Small intestine (tissue), 7 donors: ENCODE measurements around the gene GAA. TPM values are rescaled to one million over a fixed set of nuclear protein-coding genes. Genes with fewer than 3 reads are reported as not detected.

Experiments used
- DNase-seq, 2 donors: peaks; one replicate each; pipeline versions ENCODE4 v3.0.0 to v3.0.0-alpha.2; 2013
- FAIRE-seq: peaks from 2 replicates; lab custom pipeline; 2012; peaks lifted over from hg19 to GRCh38; lab: Jason Lieb, UNC
- H3K27ac ChIP-seq, 3 donors: one replicate each; pipeline ENCODE4 v1.5.1; 2013; ENCODE audit warnings: low read length in 2 of 3, mild to moderate bottlenecking in 2 of 3, control low read depth in 1 of 3, inconsistent platforms in 1 of 3, low read depth in 1 of 3, moderate library complexity in 1 of 3
- H3K27me3 ChIP-seq, 3 donors: one replicate each; pipeline ENCODE4 v1.6.1; 2013; ENCODE audit warnings: low read length in 3 of 3, inconsistent platforms in 1 of 3; ENCODE audit not compliant: control insufficient read depth in 3 of 3, insufficient read depth in 3 of 3
- H3K36me3 ChIP-seq, 3 donors: one replicate each; pipeline ENCODE4 v1.6.1; 2013; ENCODE audit warnings: low read length in 3 of 3, inconsistent platforms in 1 of 3, low read depth in 1 of 3, mild to moderate bottlenecking in 1 of 3, moderate library complexity in 1 of 3; ENCODE audit not compliant: control insufficient read depth in 3 of 3, insufficient read depth in 2 of 3
- H3K4me1 ChIP-seq, 3 donors: one replicate each; pipeline ENCODE4 v1.6.1; 2013; ENCODE audit warnings: low read length in 2 of 3, inconsistent platforms in 1 of 3, low read depth in 1 of 3, mild to moderate bottlenecking in 1 of 3, moderate library complexity in 1 of 3; ENCODE audit not compliant: control insufficient read depth in 3 of 3, insufficient read depth in 2 of 3
- H3K4me3 ChIP-seq, 3 donors: one replicate each; pipeline ENCODE4 v1.5.1; 2013; ENCODE audit warnings: low read length in 3 of 3, control low read depth in 1 of 3, inconsistent platforms in 1 of 3, low read depth in 1 of 3, mild to moderate bottlenecking in 1 of 3, moderate library complexity in 1 of 3
- H3K9me3 ChIP-seq, 2 donors: one replicate each; pipeline ENCODE4 v1.6.1; 2013; ENCODE audit warnings: low read depth in 1 of 2, low read length in 1 of 2; ENCODE audit not compliant: control insufficient read depth in 2 of 2, insufficient read depth in 1 of 2
- WGBS, 3 donors: extraction: QIAGEN DNeasy Blood & Tissue Kit; methylation state at CpG; one replicate each; pipeline ENCODE4 v1.1.7; 2013; 5-methylcytosine and 5-hydroxymethylcytosine counted together
- polyA plus RNA-seq, 4 donors: library from polyadenylated mRNA; stranded (reverse) in 3 of 4; unstranded in 1 of 4; fragments of 200-250 nt in 3 of 4; fragments of 120-200 nt in 1 of 4; gene quantifications; one replicate each; pipeline versions ENCODE4 v1.2.1 to v1.2.3, GENCODE V29; 2013
- donor health status: healthy with polysubstance abuse.
- donor health status: control.
- donor health status: control.
- donor health status: Bipolar disorder and iron deficiency.
- donor health status: healthy.

GAA gene
- polyA plus RNA-seq, 4 donors: 13.2 to 64.4 (median 21.3) TPM

DNA sequence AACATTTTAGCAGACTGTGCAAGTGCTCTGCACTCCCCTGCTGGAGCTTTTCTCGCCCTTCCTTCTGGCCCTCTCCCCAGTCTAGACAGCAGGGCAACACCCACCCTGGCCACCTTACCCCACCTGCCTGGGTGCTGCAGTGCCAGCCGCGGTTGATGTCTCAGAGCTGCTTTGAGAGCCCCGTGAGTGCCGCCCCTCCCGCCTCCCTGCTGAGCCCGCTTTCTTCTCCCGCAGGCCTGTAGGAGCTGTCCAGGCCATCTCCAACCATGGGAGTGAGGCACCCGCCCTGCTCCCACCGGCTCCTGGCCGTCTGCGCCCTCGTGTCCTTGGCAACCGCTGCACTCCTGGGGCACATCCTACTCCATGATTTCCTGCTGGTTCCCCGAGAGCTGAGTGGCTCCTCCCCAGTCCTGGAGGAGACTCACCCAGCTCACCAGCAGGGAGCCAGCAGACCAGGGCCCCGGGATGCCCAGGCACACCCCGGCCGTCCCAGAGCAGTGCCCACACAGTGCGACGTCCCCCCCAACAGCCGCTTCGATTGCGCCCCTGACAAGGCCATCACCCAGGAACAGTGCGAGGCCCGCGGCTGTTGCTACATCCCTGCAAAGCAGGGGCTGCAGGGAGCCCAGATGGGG is 3.1 kb downstream of the GAA start:
- Histone ChIP-seq H3K4me1 (peaks cover 0 to 3% (median 3%) of the 10 kb centered on the region in 3 donors), H3K27me3 (peaks cover 0 to 2% (median 0%) of the 10 kb centered on the region in 3 donors), H3K4me3 (no peak overlapping the region), H3K36me3 (peaks cover 0 to 13% (median 2%) of the 10 kb centered on the region in 3 donors), H3K27ac (no peak overlapping the region), H3K9me3 (no peaks in the 10 kb centered on the region)
- FAIRE-seq: no peak
- no peak for DNase-seq
- WGBS, 3 donors: 76 to 78% (median 77%) methylated on average over 26 of the region's 26 CpGs

DNA sequence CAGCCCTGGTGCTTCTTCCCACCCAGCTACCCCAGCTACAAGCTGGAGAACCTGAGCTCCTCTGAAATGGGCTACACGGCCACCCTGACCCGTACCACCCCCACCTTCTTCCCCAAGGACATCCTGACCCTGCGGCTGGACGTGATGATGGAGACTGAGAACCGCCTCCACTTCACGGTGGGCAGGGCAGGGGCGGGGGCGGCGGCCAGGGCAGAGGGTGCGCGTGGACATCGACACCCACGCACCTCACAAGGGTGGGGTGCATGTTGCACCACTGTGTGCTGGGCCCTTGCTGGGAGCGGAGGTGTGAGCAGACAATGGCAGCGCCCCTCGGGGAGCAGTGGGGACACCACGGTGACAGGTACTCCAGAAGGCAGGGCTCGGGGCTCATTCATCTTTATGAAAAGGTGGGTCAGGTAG is 3.6 kb downstream of the GAA start:
- Histone ChIP-seq H3K27me3 (peaks cover 0 to 2% (median 0%) of the 10 kb centered on the region in 3 donors), H3K27ac (no peak overlapping the region), H3K4me3 (no peak overlapping the region), H3K9me3 (no peaks in the 10 kb centered on the region), H3K4me1 (peaks cover 0 to 3% (median 3%) of the 10 kb centered on the region in 3 donors), H3K36me3 (peaks cover 0 to 17% (median 2%) of the 10 kb centered on the region in 3 donors)
- FAIRE-seq (no peak), DNase-seq (no peak)
- WGBS, 3 donors: 82 to 90% (median 83%) methylated on average over 18 of the region's 18 CpGs

DNA sequence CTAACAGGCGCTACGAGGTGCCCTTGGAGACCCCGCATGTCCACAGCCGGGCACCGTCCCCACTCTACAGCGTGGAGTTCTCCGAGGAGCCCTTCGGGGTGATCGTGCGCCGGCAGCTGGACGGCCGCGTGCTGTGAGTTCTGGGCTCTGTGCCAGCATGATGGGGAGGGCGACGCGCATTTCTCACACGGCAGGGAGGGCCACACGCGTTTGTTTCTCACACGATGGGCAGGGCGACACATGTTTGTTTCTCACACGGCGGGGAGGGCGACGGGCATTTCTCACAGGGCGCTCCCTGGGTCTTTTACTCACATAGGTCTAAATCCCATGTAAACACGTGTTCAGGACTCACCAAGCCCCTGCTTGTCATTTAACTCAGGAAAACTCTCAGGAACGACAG is 4.4 kb downstream of the GAA start:
- H3K27me3 ChIP-seq: no peaks in the 10 kb centered on the region
- FAIRE-seq (no peak), DNase-seq (no peak)
- no peak overlapping the region for H3K4me3 ChIP-seq
- H3K36me3 ChIP-seq: peaks cover 0 to 17% (median 2%) of the 10 kb centered on the region in 3 donors
- WGBS, 3 donors: 48 to 57% (median 48%) methylated on average over 29 of the region's 29 CpGs
- no peaks in the 10 kb centered on the region for H3K9me3 ChIP-seq
- H3K4me1 ChIP-seq: peaks cover 0 to 3% (median 3%) of the 10 kb centered on the region in 3 donors
- H3K27ac ChIP-seq: no peak overlapping the region

DNA sequence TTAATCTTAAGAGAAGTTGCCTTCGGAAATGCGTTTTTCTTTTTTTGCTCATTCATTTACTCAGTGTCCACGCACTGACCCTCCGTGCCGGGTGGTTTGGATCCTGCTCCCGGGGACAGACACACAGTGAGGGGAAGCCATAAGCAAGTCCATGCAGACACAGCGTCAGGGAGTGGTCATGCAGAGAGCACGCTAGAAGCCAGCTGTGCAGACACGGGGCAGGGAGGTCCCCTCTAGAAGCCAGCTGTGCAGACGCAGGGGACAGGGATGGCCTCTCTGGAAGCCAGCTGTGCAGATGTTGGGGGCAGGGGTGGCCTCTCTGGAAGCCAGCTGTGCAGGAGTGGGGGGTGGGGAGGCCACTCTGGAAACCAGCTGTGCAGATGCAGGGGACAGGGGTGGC is 4.8 kb downstream of the GAA start:
- no peak for DNase-seq
- WGBS, 3 donors: 70 to 73% (median 71%) methylated on average over 10 of the region's 10 CpGs
- FAIRE-seq: no peak

DNA sequence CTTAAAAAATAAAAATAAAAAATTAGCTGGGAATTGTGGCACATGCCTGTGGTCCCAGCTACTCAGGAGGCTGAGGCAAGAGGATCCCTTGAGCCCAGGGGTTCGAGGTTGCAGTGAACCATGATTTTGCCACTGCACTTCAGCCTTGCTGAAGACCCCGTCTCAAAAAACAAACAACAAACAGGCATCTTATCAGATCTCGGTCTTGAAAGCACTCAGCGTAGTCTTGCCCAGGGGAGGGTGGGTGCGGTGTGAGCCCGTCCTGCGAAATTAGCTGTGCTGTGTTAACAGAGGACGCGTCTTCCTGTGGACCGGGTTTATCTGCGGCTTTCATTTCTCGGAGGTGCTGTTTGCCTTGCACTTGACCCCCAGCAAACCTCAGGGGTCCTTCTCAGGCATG is 5.4 kb downstream of the GAA start:
- Histone ChIP-seq H3K27me3 (no peaks in the 10 kb centered on the region), H3K4me3 (no peak overlapping the region), H3K4me1 (peaks cover 0 to 3% (median 3%) of the 10 kb centered on the region in 3 donors), H3K36me3 (peaks cover 0 to 17% (median 2%) of the 10 kb centered on the region in 3 donors), H3K9me3 (no peaks in the 10 kb centered on the region), H3K27ac (no peak overlapping the region)
- 87 to 88% (median 88%) methylated on average over 12 of the region's 12 CpGs for WGBS, 3 donors
- DNase-seq (no peak), FAIRE-seq (no peak)

More for the DNA sequence above, 4.8 kb downstream of the GAA start:
- H3K4me1 ChIP-seq: peaks cover 0 to 3% (median 3%) of the 10 kb centered on the region in 3 donors
- no peak overlapping the region for H3K4me3 ChIP-seq
- no peaks in the 10 kb centered on the region for H3K27me3 ChIP-seq
- no peaks in the 10 kb centered on the region for H3K9me3 ChIP-seq
- H3K27ac ChIP-seq: no peak overlapping the region
- peaks cover 0 to 17% (median 2%) of the 10 kb centered on the region in 3 donors for H3K36me3 ChIP-seq

DNA sequence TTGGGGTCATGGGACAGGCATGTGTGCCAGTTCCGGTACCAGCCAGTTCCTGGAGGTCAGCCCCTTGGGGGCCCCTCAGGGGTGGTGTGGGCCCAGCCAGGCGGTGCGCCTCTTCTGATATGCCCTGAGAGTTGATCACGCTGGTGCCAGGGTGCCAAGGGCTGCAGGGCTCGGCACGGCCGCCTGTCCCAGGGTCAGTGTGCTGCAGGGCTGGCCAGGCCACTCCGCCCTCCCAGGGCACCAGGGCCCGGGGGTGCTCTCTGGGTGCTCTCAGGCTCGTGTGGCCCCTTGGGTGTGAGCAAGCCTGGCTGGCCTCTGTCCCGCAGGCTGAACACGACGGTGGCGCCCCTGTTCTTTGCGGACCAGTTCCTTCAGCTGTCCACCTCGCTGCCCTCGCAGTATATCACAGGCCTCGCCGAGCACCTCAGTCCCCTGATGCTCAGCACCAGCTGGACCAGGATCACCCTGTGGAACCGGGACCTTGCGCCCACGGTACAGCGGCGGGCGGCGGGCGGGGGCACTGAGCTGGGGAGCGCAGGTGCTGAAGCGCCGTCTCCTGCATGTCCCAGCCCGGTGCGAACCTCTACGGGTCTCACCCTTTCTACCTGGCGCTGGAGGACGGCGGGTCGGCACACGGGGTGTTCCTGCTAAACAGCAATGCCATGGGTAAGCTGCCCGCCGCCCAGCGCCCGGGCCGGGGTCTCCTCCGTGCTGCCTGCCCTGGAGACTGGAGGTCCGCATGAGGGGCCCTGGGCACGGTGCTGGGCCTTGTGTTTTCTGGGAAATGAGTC is 6.0 kb downstream of the GAA start:
- WGBS, 3 donors: 90 to 93% (median 91%) methylated on average over 39 to 46 of the region's 46 CpGs
- H3K36me3 ChIP-seq: peaks cover 0 to 18% (median 2%) of the 10 kb centered on the region in 3 donors

DNA sequence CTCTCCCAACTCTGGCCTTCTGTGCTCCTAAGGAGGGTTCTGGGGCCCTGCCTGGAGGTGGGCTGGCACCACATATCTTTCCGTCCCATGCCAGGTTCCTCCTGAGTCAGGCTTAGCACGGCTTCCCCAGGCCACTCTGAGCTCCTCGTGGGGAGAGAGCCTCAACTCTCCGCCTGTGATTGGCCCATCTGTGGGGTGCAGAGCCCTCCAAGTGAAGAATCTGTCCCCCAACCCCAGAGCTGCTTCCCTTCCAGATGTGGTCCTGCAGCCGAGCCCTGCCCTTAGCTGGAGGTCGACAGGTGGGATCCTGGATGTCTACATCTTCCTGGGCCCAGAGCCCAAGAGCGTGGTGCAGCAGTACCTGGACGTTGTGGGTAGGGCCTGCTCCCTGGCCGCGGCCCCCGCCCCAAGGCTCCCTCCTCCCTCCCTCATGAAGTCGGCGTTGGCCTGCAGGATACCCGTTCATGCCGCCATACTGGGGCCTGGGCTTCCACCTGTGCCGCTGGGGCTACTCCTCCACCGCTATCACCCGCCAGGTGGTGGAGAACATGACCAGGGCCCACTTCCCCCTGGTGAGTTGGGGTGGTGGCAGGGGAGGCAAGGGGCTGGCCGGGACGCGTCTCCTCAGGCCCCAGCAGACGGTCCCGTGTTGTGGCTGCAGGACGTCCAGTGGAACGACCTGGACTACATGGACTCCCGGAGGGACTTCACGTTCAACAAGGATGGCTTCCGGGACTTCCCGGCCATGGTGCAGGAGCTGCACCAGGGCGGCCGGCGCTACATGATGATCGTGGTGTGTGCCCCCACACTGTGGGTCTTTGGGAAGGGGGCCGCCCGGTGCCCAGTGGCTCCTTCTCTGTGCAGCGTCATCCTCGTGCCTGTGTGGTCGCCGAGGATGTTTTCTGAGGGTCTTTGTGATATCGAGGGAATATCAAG is 6.9 kb downstream of the GAA start:
- Histone ChIP-seq H3K27ac (no peak overlapping the region), H3K9me3 (no peaks in the 10 kb centered on the region), H3K27me3 (no peaks in the 10 kb centered on the region), H3K36me3 (peaks cover 0 to 27% (median 2%) of the 10 kb centered on the region in 3 donors), H3K4me1 (peaks cover 0 to under 1% (median 0%) of the 10 kb centered on the region in 3 donors), H3K4me3 (no peak overlapping the region)
- FAIRE-seq (no peak), DNase-seq (no peak)
- WGBS, 3 donors: 91 to 93% (median 92%) methylated on average over 40 of the region's 40 CpGs

More for the DNA sequence above, 6.0 kb downstream of the GAA start:
- Histone ChIP-seq H3K27me3 (no peaks in the 10 kb centered on the region), H3K4me3 (no peak overlapping the region), H3K4me1 (peaks cover 0 to 3% (median 0%) of the 10 kb centered on the region in 3 donors), H3K9me3 (no peaks in the 10 kb centered on the region), H3K27ac (no peak overlapping the region)
- FAIRE-seq (no peak), DNase-seq (no peak)
